HG03095 (cell line): ENCODE results near the gene SLC10A7.

Experiments
- ATAC-seq: cut with Tn5 transposase; IDR thresholded peaks from one replicate; pipeline ENCODE4 v1.9.1; 2021; ENCODE audit warnings: moderate library complexity; ENCODE audit not compliant: unreplicated experiment

The SLC10A7 gene

DNA sequence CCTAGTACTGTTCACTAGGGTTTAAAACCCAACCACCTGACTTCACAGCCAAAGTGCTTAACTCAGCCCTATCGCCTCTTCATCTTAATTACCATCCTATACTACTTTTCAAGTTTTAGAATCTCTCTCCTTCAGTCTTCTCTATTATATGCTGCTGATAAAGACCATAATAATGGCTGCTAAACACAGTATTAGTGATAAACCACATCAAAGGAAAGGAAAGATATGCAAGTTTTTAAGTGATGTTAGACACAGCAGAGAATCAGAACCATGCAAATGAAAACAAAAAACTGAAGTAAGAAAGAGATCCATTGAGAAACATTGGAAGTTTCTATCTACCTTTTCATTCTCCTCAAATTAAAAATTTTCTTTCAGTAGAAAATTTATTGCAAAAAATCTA is 206.6 kb downstream of the SLC10A7 start:
- ATAC-seq, result no peak

DNA sequence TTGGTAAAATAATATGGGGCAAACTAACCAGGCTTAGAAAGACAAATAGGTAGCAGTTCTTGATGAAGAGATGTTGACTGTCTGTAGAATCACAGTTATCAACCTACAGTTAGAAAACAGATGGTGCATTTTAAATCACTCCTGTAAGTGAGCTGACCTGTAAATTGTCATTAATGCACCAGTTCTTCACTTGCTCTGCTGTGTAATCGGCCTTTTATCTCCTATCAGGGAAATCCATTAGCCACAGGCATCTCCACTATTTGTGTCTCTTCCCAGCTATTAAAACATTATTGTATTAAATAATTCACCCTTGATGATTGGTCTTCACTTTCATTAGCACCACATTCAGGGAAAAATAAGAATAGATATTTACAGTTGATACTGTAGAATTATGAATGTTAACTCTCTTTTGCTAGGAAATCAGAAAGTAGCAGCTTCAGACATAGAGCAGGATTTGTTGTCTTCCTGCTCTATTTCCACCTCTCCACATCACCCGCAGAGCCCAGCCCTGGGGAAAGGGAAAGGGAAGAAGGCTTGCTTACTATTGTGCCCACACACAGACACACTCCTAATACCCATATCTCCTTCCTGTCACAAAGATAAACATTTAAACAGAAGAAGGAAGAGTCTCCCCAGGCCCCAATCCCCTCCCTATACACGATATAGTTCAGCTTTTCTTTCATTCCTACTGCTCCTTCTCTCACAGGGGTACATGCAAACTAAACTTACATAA is 210.3 kb downstream of the SLC10A7 start:
- ATAC-seq, result no peak

GRCh38 chr4:146310319-146311021 is 211.3 kb downstream of the SLC10A7 start:
- ATAC-seq, result peak; percentile 90

- no peak for ATAC-seq
Measured at GRCh38 chr4:146308951-146309350, 212.8 kb downstream of the SLC10A7 start.

GRCh38 chr4:146302822-146303221 is 218.9 kb downstream of the SLC10A7 start:
- no peak for ATAC-seq

DNA sequence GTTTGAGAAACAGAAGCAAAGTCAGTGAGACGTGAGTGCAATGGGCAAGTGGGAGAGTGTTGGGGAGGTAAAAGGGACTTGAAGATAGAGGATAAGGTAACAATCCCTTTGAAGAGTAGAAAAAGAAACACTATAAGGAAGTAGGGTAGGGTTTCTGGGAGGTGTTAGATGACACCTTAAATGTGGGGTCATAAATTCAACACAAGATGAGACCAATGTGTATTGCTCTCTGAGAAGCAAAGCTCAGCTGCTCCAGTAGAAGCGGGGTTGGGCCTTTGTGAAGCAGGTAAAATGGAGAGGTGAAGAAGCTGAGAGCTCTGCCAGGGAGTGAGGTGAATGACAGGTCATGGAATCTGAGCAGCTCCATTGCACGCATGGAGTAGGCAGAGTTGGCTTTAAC is 222.1 kb downstream of the SLC10A7 start:
- no peak for ATAC-seq

DNA sequence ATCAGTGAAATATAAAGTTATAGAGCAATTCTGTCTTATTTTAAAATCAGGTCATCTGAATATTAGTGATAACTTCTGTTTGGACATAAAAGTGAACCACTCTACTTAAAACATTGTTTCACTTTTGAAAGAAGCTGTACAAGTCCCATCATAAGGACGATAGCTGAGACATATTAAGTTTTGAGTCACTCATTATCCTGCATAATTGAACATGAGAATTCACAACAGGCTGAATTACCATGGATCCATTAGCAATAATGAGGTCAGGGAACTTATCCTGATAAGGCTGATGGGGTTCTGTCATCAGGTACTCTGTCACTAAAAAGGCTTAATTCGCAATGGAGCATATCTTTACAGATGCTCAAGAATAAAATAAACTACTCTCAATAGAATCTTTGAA is 227.0 kb downstream of the SLC10A7 start:
- no peak for ATAC-seq

DNA sequence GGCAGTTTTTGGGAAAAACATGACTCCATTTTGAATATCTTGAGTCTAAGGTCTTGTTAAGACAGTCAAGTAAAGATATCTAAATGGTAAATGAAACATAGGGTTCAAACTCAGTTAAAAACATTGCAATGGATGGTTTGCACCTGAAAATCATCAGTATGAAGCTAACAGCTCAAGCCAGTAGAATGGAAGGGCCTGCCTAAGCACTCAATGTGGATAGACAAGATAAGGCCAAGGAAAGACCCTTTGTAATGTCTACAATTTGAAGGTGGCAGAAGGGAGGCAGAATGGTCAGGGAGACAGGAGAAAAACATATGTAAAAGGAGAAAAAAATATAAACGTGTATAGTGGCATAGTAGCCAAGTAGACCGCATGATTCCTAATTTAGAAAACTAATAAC is 229.2 kb downstream of the SLC10A7 start:
- ATAC-seq, result no peak

GRCh38 chr4:146291313-146291712 is 230.4 kb downstream of the SLC10A7 start:
- ATAC-seq, result no peak

GRCh38 chr4:146288193-146288592 is 233.5 kb downstream of the SLC10A7 start:
- ATAC-seq, result no peak

GRCh38 chr4:146285037-146285436 is 236.7 kb downstream of the SLC10A7 start:
- ATAC-seq, result no peak

DNA sequence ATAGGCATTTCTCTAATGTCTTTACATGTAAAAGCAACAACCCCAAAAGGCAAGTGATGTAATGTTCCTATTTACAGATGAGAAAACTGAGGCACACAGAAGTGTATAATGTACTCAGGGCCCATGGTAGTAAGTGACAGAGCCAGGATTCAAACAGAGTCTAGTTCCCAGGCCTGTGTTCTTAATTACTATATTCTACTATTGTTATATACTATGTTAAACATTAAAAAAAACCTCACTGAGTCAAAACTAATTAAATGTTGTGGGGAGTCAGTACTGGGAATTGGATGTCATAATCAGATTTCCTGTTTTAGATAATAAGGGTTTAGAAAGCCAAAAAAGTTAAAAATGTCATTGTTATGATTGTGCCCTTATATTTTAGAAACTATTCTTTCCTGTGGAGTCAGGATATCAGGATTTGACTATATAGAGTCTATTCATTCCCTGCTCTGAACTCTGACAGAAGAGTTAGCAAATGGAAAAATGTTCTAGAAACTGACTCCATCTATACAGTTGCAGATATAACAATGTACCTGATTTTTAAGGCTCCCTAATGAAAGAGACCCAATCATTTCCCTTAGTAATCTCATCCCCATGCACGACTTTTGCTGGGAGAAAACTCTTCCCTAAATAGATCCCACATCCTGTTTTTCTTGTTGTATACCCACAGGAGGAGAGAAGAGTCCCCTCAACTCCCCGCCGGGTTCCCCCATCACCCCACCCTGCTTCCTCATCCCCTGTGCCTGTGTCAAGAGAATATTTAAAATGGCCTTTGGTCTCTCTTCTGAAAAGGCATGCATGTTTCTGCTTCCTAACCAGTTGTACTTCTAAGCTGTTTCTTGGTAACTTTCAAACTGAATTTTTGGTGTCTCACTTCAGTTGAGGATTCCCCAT is 237.7 kb downstream of the SLC10A7 start:
- ATAC-seq, result no peak

DNA sequence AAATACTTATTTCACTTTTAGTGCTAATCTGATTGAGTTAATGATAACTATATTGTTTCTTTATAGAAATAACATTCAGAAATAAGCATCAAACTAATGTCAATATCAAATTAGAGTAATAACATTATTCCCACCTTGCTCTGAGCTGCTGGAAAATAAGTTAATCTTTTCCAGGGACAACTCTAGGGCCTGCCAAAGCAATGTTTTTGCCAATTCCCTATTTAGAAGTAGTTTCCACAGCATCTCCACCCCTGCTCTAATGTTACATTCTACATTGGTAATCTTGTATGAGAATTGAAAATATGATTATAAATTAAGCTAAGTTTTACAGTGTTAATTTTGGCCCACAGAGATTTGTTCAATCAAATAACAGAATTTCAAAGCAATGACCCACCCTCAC is 239.1 kb downstream of the SLC10A7 start:
- no peak for ATAC-seq

DNA sequence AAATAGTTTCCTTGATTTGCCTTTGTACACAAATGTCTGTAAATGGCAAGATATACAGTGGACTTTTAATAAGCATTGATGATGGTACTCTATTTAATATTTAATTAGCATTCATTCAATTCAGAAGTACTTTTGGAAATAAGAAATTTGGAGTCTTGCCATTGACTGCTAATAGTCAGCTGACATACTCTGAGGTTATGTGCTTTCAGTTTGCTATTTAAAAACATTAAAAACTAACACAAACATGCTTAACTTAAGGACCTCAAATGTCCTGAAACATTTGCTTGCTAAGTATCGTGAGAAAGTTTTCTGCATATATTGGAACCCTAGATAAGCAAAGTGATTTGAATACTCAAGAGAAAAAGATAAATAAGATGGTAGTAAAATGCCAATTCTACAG is 242.8 kb downstream of the SLC10A7 start:
- no peak for ATAC-seq

GRCh38 chr4:146275370-146275769 is 246.4 kb downstream of the SLC10A7 start:
- ATAC-seq, result no peak

GRCh38 chr4:146274774-146275173 is 247.0 kb downstream of the SLC10A7 start:
- no peak for ATAC-seq

- ATAC-seq, result peak; percentile 57
Measured at GRCh38 chr4:146273204-146273901, 248.4 kb downstream of the SLC10A7 start.

DNA sequence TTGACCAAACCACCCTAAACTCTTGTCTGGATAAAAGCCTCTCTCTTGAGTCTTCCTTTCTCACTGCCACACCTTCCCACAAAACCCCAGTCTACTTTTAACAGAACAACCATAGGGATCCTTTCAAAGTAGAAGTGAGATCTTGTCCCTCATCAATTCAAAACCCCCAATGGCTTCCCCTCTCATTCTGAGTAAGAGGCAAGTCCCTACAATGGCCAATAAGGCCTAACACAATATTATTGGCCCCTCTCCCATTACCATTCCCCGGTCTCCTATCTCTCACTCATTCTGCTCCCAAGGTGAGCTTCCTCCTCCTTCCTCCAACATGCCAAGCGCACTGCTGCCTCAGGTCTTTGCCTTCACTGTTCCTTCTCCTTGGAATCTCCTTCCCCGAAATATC is 250.3 kb downstream of the SLC10A7 start:
- no peak for ATAC-seq

GRCh38 chr4:146269228-146269653 is 252.5 kb downstream of the SLC10A7 start:
- ATAC-seq, result peak; percentile 56

DNA sequence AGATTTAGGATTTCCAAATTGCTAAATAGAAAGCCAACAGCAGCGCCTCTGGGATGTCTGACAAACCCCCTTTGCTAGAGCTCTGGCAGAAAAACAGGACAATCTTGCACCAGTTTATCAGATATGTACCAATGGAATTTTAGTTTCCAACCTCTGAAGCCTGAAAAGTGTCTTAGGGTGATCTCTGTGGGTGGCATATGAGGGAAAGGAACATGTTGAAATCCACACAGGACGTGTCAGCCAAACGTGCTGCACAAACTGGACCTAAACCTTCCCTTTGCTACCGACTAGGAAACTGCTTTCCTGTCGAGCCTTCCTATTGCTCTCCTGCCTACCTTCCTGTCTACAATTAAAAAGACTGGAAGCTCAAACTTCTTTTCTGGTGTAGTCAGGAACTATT is 253.9 kb downstream of the SLC10A7 start:
- no peak for ATAC-seq

DNA sequence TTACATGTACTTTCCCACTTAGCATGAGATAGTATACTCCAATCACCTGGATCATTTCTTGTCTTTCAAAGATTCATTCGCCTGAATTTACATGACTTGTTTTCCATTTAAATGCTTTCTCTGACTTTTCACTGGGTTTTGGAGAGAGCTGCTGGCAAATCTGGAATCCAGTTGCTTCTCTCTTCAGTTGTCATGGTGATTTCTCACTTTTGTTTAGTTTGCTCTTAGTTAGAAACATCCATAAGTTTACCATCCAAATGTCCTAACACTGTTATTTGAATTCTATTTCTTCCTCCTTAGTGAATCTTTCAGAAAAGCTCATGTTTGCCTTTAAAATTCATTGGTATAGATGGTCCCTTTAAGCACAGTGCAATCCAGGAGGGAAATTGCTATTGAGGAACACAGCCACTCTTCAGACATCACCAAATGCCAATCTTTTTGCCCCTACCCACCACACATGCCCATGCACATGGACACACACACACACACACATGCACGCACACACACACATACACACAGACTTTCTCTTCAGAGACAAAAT is 255.7 kb downstream of the SLC10A7 start:
- no peak for ATAC-seq
